Measurements from ENCODE around the gene ZMYM2.

The ZMYM2 gene

DNA sequence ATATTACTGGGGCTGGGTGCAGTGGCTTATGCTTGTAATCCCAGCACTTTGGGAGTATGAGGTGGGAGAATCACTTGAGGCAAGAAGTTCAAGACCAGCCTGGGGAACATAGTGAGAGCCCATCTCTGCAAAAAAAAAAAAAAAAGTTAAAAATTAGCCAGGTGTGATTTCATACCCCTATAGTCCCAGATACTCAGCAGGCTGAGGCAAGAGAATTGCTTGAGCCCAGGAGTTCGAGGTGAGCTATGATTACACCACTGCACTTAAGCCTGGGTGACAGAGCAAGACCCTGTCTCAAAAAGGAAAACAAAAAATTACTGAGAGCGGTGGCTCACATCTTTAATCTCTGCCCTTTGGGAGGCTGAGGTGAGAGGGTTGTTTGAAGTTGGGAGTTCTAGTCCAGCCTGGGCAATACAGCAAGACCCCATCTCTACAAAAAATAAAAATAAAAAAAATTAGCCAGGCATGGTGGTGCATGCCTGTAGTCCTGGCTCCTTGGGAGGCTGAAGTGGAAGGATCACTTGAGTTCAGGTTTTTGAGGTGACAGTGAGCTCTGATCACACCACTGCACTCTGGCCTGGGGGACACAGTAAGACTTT is 87.5 kb downstream of the ZMYM2 start:
- DNase-seq (ENCODE audit: low spot score): no peak

GRCh38 chr13:20049558-20050473 is 91.3 kb downstream of the ZMYM2 start:
- DNase-seq (ENCODE audit: low spot score): no peak

DNA sequence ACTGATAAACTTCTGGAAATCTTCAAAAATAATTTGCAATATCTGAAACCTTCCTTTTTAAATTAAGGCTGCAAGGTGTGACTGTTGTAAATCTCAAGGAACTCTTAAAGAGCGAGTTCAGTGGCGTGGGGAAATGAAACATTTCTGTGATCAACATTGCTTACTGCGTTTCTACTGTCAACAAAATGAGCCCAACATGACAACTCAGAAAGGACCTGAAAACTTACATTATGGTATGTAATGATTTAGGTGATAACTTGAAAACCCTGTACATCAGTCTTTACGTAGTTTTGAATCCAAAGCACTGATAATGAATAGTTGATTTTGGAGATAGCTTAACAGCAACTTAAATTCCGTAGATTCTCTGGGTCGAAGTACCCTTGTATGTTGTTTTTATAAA is 92.8 kb downstream of the ZMYM2 start:
- DNase-seq (ENCODE audit: low spot score): no peak

DNA sequence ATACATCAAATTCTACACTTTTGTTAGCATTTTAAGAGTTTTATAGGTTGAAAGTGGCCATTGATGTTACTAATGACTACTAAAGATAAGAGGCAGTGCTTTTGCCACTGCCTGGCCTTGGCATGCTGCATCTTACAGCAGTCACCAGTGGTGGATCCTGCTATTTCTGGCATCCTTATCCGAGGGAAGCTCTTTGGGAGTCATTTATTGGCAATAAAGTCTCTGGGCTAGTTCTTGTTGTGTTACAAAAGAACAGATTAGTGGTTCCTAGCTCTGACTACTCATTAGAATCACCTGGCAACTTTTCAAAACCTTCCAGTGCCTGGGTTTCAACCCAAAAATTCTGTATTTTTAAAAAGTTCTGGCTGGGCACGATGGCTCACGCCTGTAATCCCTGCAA is 94.5 kb downstream of the ZMYM2 start:
- DNase-seq (ENCODE audit: low spot score): no peak

GRCh38 chr13:20053891-20054290 is 95.4 kb downstream of the ZMYM2 start:
- DNase-seq (ENCODE audit: low spot score): no peak

DNA sequence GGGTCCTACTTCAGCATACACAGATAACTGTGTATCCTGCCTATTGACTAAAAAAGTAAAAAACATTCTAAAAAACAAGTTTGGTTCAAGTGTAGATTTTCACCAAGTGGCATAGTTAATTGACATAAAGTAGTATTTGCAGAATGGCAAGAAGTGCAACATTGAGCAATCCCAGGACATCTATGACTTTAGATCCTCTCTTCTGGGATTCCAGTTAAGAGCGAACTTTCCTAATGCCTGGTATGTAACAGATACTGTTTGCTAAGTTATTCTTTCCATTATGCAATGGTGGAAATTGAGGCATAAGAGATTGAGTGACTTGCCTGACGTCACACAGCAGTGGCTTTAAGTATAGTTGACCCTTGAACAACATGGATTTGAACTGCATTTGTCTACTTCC is 96.1 kb downstream of the ZMYM2 start:
- DNase-seq (ENCODE audit: low spot score): no peak

DNA sequence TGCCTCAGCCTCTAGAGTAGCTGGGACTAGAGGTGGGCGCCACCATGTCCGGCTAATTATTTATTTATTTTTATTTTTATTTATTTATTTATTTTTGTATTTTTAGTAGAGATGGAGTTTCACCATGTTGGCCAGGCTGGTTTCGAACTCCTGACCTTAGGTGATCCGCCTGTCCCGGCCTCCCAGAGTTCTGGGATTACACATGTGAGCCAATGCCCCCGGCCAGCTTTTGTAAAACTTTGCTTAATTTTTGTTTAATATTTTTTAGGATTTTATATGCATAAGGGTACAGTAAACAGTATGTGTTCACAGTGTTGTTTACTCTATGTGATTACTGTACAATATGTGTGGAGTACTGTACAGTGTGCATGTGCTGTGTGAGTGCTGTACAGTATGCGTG is 98.7 kb downstream of the ZMYM2 start:
- DNase-seq (ENCODE audit: low spot score): no peak

GRCh38 chr13:20057963-20058362 is 99.4 kb downstream of the ZMYM2 start:
- no peak for DNase-seq (ENCODE audit: low spot score)

DNA sequence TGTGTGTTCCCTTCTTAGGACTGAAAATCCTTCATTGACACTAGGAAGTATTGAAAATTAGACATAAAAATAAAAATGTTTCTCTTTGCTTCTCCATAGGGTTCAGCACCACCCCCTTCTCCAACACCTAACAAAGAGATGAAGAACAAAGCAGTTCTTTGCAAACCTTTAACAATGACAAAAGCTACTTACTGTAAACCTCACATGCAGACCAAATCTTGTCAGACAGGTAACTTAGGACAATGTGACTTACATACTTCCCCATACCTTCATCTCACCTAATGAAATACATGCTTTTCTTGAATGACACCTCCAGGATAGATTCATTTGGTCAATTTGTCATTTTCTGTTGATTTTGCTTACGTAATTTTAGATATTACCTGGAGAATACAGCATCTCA is 99.9 kb downstream of the ZMYM2 start:
- DNase-seq (ENCODE audit: low spot score): no peak

DNA sequence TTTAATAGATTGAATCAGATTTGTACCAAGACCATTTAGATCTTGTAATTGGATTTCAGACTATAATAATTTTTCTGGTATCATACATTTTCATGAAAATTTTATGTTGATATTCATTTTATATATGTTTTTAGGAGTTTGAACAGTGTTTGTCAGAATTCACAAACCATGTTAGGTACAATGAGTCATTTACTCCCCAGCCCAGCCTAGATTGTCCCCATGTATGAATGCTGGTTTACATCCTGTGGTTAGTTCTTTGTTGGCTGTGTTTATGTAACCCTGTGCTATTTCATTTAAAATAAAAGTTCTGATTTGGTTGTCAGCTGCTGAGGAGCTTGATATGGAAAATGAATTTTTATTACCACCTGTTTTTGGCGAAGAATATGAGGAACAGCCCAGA is 105.6 kb downstream of the ZMYM2 start:
- no peak for DNase-seq (ENCODE audit: low spot score)

DNA sequence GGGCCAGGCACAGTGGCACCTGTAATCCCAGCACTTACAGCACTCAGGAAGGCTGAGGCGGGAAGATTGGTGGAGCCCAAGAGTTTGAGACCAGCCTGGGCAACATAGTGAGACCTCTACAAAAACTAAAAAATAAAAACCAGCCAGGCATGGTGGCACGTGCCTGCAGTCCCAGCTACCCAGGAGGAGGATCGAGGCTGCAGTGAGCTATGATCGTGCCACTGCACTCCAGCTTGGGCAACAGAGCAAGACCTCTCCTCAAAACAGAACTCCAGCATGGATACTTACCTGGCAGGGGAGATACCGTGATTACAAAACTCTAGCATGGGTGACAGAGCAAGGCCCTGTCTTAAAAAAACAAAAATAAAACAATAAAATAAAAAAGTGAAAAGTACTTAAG is 107.0 kb downstream of the ZMYM2 start:
- no peak for DNase-seq (ENCODE audit: low spot score)

- DNase-seq (ENCODE audit: low spot score): no peak
Measured at GRCh38 chr13:20069956-20070355, 111.4 kb downstream of the ZMYM2 start.

DNA sequence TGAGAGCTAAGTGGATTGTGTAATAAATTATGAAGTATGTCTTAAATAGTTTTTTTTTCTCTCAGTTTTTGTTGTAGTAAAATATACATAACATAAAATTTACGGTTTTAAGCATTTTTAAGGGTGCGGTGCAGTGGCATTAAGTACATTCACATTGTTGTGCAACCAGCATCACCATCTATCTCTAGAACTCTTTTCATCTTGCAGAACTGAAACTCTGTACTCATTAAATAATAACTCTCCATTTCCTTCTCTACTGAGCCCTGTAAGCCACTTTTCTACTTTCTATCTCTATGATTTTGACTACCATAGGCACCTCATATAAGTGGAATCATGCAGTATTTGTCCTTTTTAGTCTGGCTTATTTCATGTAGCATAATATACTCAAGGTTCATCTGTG is 115.2 kb downstream of the ZMYM2 start:
- DNase-seq (ENCODE audit: low spot score): no peak

DNA sequence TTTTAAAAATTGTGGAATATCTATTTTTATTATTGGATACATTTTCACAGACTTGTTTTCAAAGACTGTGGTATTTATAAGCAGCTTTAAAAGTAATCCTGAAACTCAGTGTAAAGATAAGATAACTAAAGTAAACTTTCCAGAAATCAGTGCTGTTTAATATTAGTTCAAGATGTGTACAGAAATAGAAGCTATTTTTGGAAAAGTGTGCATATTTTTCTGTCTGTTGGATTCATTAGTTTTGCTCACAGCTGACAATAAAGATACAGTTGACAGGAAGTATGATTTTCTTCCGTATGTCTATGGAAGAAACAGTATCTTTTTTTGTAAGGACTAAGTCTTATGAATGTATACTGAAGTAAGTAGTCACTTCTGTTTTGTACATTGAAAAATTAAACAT is 116.4 kb downstream of the ZMYM2 start:
- no peak for DNase-seq (ENCODE audit: low spot score)

DNA sequence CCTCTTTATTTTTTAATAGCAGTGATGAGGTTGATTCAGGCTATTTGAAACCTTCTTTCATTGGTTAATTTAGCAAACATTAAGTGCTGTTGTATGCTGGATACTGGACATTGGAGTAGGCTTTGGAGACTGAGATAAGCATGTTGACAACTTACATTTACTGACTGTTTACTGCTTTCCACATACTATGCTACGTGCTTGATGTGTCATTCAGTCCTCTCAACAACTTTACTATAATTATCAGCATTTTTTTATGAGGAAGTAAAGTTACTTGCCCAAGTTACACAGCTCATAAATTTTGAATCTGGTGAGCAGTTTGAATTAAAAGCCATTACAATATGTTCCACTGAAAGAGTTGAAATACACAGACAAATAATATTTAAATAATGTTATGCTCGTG is 118.6 kb downstream of the ZMYM2 start:
- no peak for DNase-seq (ENCODE audit: low spot score)

DNA sequence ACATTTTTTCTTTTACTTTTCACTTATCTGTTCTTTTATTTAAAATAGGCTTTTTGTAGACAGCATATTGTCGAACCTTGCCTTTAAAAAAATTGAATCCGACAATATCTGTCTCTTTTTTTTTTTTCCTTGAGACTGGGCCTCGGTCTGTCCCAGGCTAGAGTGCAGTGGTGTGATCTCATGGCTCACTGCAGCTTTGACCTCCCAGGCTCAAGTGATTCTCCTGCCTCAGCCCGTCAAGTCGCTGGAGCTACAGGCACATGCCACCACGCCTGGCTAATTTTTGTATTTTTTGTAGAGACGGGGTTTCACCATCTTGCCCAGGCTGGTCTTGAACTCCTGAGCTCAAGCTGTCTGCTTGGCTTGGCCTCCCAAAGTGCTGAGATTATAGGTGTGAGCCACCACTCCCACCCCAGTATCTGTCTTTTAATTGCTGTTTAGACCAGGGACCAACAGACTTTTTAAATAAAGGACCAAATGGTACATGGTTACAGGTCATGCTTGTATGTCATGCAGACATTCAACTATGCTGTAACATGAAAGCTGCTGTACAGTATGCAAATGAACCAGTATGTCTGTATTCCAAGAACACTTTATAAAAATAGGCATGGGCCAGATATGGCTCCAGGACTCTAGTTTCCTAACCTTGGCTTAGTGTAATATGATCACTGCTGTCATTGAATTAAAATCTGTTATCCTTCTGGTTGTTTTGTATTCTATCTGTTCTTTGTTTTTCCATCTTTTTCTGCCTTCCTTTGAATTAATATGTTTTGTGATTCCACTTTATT is 122.0 kb downstream of the ZMYM2 start:
- no peak for DNase-seq (ENCODE audit: low spot score)

GRCh38 chr13:20090349-20090748 is 131.8 kb downstream of the ZMYM2 start:
- DNase-seq (ENCODE audit: low spot score): no peak

GRCh38 chr13:20093951-20094350 is 135.4 kb downstream of the ZMYM2 start:
- no peak for DNase-seq (ENCODE audit: low spot score)

GRCh38 chr13:20099319-20099718 is 140.8 kb downstream of the ZMYM2 start:
- no peak for DNase-seq (ENCODE audit: low spot score)

DNA sequence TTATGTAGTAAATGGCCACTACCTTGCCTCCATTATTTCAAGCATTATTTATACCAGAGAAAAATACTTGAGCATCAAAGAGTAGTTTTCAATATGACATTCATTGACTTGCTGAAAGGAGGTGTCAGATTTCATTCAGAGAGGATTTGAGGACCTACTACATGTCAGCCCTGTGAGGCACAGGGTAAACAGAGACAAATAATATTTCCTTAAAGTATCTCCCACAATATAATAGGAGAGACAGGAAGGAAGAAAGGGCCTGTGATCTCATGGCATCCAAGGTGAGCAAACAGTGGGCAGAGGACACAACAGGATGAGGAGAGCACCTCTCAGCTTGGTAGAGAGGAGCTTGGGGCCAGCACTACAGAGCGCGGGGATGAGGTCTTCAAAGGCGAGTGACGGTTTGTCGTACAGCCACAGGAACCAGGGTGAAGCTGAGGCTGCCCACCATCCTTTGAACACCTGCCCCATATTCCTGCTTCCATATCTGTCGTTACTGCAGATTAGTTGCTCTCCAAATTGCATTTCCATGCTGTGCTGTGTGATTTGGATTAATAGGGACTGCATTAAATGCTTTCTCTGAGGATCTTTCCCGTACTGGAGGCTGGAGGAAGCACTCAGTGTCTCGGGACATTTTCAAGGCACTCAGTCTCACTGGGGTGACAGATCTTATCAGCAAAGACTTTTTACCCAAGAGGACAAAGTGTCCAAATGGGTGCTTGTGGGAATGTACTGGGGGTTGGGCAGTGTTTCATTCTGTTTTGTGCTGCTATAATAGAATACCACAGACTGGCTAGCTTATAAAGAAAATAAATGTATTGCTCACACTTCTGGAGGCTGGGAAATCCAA is 143.2 kb downstream of the ZMYM2 start:
- no peak for DNase-seq (ENCODE audit: low spot score)

- DNase-seq (ENCODE audit: low spot score): no peak
Measured at GRCh38 chr13:20102525-20103180, 144.1 kb downstream of the ZMYM2 start.

Measured in ecto neural progenitor cell (in vitro differentiated cells).